LNCaP clone FGC (cell line): ENCODE results near the gene FIGNL1.
A peak's percentile ranks its signal among the peaks of the same experiment; 100 is the strongest.

Source experiments
- DNase-seq: peaks from one replicate; pipeline ENCODE4 v3.0.0-alpha.2; 2011; ENCODE audit warnings: low read depth
- H3K4me3 ChIP-seq: 2 replicates; pipeline ENCODE4 v1.5.1; 2011; ENCODE audit warnings: mild to moderate bottlenecking, low read depth, low read length, control low read depth
- CTCF ChIP-seq: IDR thresholded peaks from 2 replicates; pipeline ENCODE4 v1.5.1; 2012; ENCODE audit warnings: mild to moderate bottlenecking; ENCODE audit not compliant: control insufficient read depth, insufficient read depth; ENCODE audit errors: extremely low read depth

The FIGNL1 gene

DNA sequence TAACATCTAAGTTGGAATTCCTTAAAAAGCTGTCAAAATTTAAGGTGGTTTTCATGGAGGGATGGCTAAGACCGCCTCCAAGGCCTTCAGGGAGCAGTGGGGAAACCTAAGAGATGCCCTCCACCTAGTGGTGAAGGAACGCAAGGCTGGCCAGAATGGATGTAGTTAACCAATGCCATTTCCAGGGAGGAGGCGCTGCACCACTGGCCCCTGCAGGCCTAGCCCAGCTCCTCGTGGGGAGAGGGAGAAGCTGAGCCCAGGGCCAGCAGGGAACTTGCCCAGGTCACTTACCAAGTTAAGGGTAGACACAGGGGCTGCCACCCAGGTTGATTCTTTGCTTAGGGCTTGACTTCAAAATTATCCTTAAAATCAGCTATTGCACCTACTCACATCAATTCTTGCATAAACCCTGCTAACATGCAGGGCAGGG is 32.0 kb downstream of the FIGNL1 start:
- peak; percentile 46 for DNase-seq
- TF ChIP-seq CTCF = peak; percentile 98
- no peak overlapping the region for H3K4me3 ChIP-seq

DNA sequence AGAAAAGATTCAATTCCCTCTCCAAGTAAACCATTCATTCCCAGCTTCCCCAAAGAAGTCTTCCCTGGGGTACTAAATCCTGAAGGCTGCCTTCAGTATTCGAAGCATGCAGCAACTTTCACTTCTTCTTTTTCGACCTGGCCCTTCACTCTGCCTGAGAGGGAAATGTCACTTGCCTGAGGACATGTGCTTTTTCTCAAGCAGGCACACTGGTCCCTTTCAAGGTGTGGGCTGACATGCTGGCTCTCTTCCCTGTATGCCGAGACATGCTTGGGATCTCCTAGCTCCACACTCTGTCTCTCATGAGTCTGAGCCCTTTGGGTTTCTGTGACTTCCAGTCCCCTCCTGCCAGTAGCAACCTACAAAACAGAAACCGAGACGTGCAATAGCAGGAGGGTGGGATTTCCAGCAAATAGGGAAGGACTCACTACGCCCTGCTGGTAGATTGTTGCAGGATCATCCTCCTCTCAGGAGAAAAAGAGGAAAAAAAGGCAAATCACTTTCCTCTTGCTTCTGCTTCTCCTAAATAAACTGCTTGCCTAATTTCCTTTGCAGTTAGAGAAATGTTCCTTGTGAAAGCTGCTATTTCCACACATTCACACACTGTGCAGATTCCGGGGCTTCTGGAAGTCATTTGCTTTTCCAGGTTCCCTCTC is 33.5 kb downstream of the FIGNL1 start:
- H3K4me3 ChIP-seq = no peak overlapping the region
- no peak for TF ChIP-seq CTCF
- no peak for DNase-seq

GRCh38 chr7:50415844-50416364 is 34.2 kb downstream of the FIGNL1 start:
- TF ChIP-seq CTCF = no peak
- DNase-seq = no peak
- H3K4me3 ChIP-seq = no peak overlapping the region

- TF ChIP-seq CTCF = no peak
- no peak overlapping the region for H3K4me3 ChIP-seq
- no peak for DNase-seq
Observed at GRCh38 chr7:50413561-50413960, 36.6 kb downstream of the FIGNL1 start.

- no peak for DNase-seq
- H3K4me3 ChIP-seq = no peak overlapping the region
- no peak for TF ChIP-seq CTCF
Observed at GRCh38 chr7:50412973-50413372, 37.2 kb downstream of the FIGNL1 start.

DNA sequence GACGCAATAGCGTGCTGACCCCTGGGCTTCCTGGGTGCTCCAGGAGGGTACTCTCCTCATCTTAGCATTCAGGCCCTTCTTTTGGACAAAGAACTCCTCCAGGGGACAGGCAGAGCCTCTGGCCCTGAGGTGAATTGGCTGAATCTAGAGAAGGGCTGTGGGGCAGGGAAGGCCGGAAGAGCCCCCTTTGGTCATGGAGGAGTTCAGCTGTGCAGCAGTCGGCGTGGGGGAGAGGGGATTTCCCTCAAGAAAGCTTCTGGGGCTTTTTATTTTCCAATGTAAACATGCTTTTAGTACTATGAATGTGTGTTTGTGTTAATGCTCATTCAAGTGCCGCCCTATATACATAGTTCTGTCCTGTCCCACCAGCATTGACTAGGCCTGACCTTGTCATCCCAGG is 38.8 kb downstream of the FIGNL1 start:
- H3K4me3 ChIP-seq = no peak overlapping the region
- no peak for TF ChIP-seq CTCF
- DNase-seq = no peak
